Neural cell (in vitro differentiated cells): ENCODE data around the gene HPRT1. TPM values are rescaled to one million over a fixed set of nuclear protein-coding genes. Genes with fewer than 3 reads are reported as not detected.

Source experiments
- H2AFZ ChIP-seq: fragments of 200-600, 300-800 bp; sonication (generic), shearing (Covaris generic); 2 replicates; pipeline ENCODE4 v1.6.0; 2014; ENCODE audit warnings: low read depth, mild to moderate bottlenecking, antibody characterized with exemption, low read length, moderate library complexity
- H3F3A ChIP-seq: fragments of 200-600 bp; shearing (Covaris generic); 2 replicates; pipeline ENCODE4 v1.6.1; 2016; ENCODE audit warnings: mild to moderate bottlenecking, moderate library complexity, mixed read lengths, antibody characterized with exemption, low read length; ENCODE audit not compliant: insufficient read depth, poor library complexity, severe bottlenecking
- H3K27ac ChIP-seq: fragments of 200-600, 300-800 bp; sonication (generic), shearing (Covaris generic); 2 replicates; pipeline ENCODE4 v1.5.1; 2014; ENCODE audit warnings: mild to moderate bottlenecking, low read length, moderate library complexity
- H3K27me3 ChIP-seq: fragments of 300-800, 200-600 bp; sonication (generic), shearing (Covaris generic); 2 replicates; pipeline ENCODE4 v1.6.0; 2014; ENCODE audit warnings: mild to moderate bottlenecking, low read depth, low read length, moderate library complexity; ENCODE audit not compliant: insufficient read depth
- H3K36me3 ChIP-seq: fragments of 300-800, 200-600 bp; sonication (generic), shearing (Covaris generic); 2 replicates; pipeline ENCODE4 v1.5.1; 2014; ENCODE audit warnings: mild to moderate bottlenecking, antibody characterized with exemption, low read length, moderate library complexity; ENCODE audit not compliant: insufficient read depth
- H3K4me2 ChIP-seq: fragments of 300-800, 200-600 bp; sonication (generic), shearing (Covaris generic); 2 replicates; pipeline ENCODE4 v1.6.0; 2014; ENCODE audit warnings: mild to moderate bottlenecking, low read length
- H3K4me3 ChIP-seq: fragments of 300-800, 200-600 bp; sonication (generic), shearing (Covaris generic); 2 replicates; pipeline ENCODE4 v1.5.1; 2014; ENCODE audit warnings: mild to moderate bottlenecking, low read length, moderate library complexity
- H3K79me2 ChIP-seq: fragments of 200-600 bp; shearing (Covaris generic); replicated peaks from 2 replicates; pipeline ENCODE4 v1.6.0; 2014; ENCODE audit warnings: mild to moderate bottlenecking, low read length, moderate library complexity; ENCODE audit not compliant: insufficient read depth
- H3K9ac ChIP-seq: fragments of 300-800, 200-600 bp; sonication (generic), shearing (Covaris generic); 2 replicates; pipeline ENCODE4 v1.6.1; 2016; ENCODE audit warnings: mild to moderate bottlenecking, low read length, mixed read lengths
- H3K9me2 ChIP-seq: fragments of 200-600 bp; shearing (Covaris generic); 2 replicates; pipeline ENCODE4 v1.6.1; 2016; ENCODE audit warnings: mild to moderate bottlenecking, low read length, mixed read lengths; ENCODE audit not compliant: insufficient read depth
- H3K9me3 ChIP-seq: fragments of 200-600, 300-800 bp; sonication (generic), shearing (Covaris generic); 2 replicates; pipeline ENCODE4 v1.6.1; 2016; ENCODE audit warnings: mild to moderate bottlenecking, mixed run types, low read length, moderate library complexity, mixed read lengths
- H4K20me1 ChIP-seq: fragments of 200-600 bp; shearing (Covaris generic); 2 replicates; pipeline ENCODE4 v1.6.1; 2016; ENCODE audit warnings: mild to moderate bottlenecking, mixed run types; ENCODE audit not compliant: insufficient read depth
- EP300 ChIP-seq: fragments of 450-650 bp; conservative IDR thresholded peaks from 2 replicates; pipeline ENCODE4 v1.6.1; 2014; ENCODE audit warnings: antibody characterized with exemption, mild to moderate bottlenecking, moderate library complexity; ENCODE audit not compliant: poor library complexity, severe bottlenecking
- EZH2 ChIP-seq: fragments of 200-600, 300-800 bp; shearing (Covaris generic), sonication (generic); IDR thresholded peaks from 2 replicates; pipeline ENCODE4 v1.6.1; 2014; ENCODE audit warnings: antibody characterized with exemption, low read length, borderline replicate concordance, mild to moderate bottlenecking; ENCODE audit not compliant: insufficient read depth, poor library complexity, severe bottlenecking
- MXI1 ChIP-seq: fragments of 450-650 bp; conservative IDR thresholded peaks from 2 replicates; pipeline ENCODE4 v1.6.1; 2014; ENCODE audit warnings: antibody characterized with exemption, mild to moderate bottlenecking; ENCODE audit not compliant: poor library complexity, severe bottlenecking
- POLR2AphosphoS5 ChIP-seq: IDR thresholded peaks from 2 replicates; pipeline ENCODE4 v1.6.1; 2012
- RAD21 ChIP-seq: fragments of 450-650 bp; conservative IDR thresholded peaks from 2 replicates; pipeline ENCODE4 v1.6.1; 2014; ENCODE audit warnings: antibody characterized with exemption, mild to moderate bottlenecking, moderate library complexity
- SMC3 ChIP-seq: fragments of 450-650 bp; conservative IDR thresholded peaks from 2 replicates; pipeline ENCODE4 v1.6.1; 2014; ENCODE audit warnings: antibody characterized with exemption, mild to moderate bottlenecking, moderate library complexity; ENCODE audit not compliant: poor library complexity
- TAF1 ChIP-seq: IDR thresholded peaks from 2 replicates; pipeline ENCODE4 v1.6.1; 2012; ENCODE audit warnings: low read depth
- polyA plus RNA-seq: library from polyadenylated mRNA; depleted of rRNA; stranded (reverse); fragments of >200 nt; gene quantifications from 2 replicates; pipeline ENCODE4 v1.2.3, GENCODE V29; 2014
- TF ChIP-seq, protein P1 (sequence below): fragments of 450-650 bp; IDR thresholded peaks from 2 replicates; pipeline ENCODE4 v1.5.1; 2014; ENCODE audit warnings: antibody characterized with exemption, mild to moderate bottlenecking, moderate library complexity; ENCODE audit not compliant: poor library complexity, severe bottlenecking
- TF ChIP-seq, protein P2 (sequence below): IDR thresholded peaks from 2 replicates; pipeline ENCODE4 v1.6.1; 2012; ENCODE audit warnings: borderline replicate concordance

Gene HPRT1
- polyA plus RNA-seq, 1 donor from 2014 or later, result 10.1 TPM

DNA sequence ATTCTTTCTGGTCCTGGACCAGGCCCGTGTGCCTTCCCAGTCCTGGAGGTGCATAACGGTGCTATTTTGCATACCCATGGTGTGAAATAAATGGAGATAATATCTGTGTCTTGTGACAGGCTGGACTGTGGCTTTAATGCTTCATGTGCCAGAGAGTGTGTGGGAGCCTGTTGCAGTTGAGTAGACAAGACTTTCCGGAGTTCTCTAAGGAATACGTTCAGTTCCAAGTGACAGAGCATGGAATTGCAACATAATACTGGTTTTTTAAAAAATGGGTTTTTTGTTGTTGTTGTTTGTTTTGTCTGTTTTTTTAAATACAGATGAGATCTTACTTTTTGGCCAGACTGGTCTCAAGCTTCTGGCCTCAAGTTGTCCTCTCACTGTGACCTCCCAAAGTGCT, 74.0 kb downstream of the HPRT1 start:
- H2AFZ ChIP-seq, result no peak overlapping the region
- H3K79me2 ChIP-seq, result no peaks in the 10 kb centered on the region
- H4K20me1 ChIP-seq, result no peaks in the 10 kb centered on the region
- TF ChIP-seq MXI1 (no peak), POLR2AphosphoS5 (no peak)
- TF ChIP-seq, protein P1, sequence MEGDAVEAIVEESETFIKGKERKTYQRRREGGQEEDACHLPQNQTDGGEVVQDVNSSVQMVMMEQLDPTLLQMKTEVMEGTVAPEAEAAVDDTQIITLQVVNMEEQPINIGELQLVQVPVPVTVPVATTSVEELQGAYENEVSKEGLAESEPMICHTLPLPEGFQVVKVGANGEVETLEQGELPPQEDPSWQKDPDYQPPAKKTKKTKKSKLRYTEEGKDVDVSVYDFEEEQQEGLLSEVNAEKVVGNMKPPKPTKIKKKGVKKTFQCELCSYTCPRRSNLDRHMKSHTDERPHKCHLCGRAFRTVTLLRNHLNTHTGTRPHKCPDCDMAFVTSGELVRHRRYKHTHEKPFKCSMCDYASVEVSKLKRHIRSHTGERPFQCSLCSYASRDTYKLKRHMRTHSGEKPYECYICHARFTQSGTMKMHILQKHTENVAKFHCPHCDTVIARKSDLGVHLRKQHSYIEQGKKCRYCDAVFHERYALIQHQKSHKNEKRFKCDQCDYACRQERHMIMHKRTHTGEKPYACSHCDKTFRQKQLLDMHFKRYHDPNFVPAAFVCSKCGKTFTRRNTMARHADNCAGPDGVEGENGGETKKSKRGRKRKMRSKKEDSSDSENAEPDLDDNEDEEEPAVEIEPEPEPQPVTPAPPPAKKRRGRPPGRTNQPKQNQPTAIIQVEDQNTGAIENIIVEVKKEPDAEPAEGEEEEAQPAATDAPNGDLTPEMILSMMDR, result no peak
- H3F3A ChIP-seq, result no peaks in the 10 kb centered on the region
- H3K9me2 ChIP-seq, result no peaks in the 10 kb centered on the region
- no peak overlapping the region for H3K9ac ChIP-seq
- H3K27me3 ChIP-seq, result no peaks in the 10 kb centered on the region
- H3K9me3 ChIP-seq, result no peaks in the 10 kb centered on the region
- no peak overlapping the region for H3K27ac ChIP-seq
- no peaks in the 10 kb centered on the region for H3K36me3 ChIP-seq
- H3K4me3 ChIP-seq, result no peak overlapping the region
- H3K4me2 ChIP-seq, result no peak overlapping the region

DNA sequence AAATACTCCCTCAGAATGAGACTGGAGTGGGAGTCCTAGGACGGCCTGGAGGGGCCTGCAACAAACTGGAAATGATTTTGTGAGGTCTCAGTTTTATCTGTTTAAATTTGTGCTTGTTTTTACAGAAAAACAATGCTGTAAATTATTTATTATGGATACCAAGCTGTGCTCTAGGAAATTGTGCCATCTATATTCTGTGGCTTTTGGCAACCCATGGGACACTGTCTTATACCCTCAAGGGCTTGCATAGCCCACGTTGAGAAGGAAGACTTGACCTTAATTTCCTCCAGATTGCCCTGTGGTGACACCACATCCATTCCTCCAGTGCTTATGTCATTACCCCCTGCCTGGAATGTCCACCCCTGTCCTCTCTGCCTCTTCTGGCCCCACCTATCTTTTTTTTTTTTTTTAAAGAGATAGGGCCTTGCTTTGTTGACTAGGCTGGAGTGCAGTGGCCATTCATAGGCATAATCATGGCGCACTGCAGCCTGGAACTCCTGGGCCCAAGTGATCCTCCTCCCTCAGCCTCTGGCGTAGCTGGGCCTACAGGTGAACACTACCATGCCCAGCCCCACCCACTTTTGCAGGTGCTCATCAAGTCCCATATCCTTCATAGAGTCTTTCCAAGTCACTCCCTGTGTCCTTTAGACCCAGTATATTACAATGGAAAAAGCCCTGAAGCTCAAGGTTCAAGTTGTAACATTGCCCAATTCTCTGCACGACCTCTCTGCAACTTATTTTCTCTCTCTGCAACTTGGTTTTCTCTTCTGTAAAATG, 77.4 kb downstream of the HPRT1 start:
- Histone ChIP-seq H4K20me1 (no peaks in the 10 kb centered on the region), H3K9me3 (no peaks in the 10 kb centered on the region), H3K27me3 (no peaks in the 10 kb centered on the region), H3F3A (no peaks in the 10 kb centered on the region), H3K9me2 (no peaks in the 10 kb centered on the region), H3K36me3 (no peaks in the 10 kb centered on the region), H3K9ac (no peak overlapping the region), H3K79me2 (no peaks in the 10 kb centered on the region), H3K27ac (no peak overlapping the region), H3K4me2 (no peak overlapping the region), H3K4me3 (no peak overlapping the region), H2AFZ (no peak overlapping the region)
- TF ChIP-seq POLR2AphosphoS5, result no peak

DNA sequence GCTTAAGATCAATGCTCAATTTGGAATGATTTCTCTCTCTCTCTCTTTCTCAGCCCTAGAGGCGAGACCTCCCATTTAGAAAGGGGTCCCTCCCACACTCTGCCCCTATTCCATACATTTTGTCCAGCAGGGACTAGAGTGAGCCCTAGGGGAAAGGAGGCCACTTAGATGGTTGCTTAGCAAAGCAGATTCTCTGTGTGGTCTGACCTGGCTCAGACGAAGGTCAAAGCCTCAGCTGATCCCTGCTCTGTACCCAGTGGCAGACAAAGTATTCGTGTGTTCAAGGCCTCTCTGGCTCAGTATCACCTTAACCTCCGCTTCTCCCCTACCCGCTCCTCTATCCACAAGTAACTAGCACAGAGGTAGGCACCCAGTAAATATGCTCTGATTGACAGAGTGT, 78.4 kb downstream of the HPRT1 start:
- Histone ChIP-seq H3F3A (no peaks in the 10 kb centered on the region), H3K9me3 (no peaks in the 10 kb centered on the region), H2AFZ (no peak overlapping the region), H4K20me1 (no peaks in the 10 kb centered on the region), H3K36me3 (no peaks in the 10 kb centered on the region), H3K27me3 (no peaks in the 10 kb centered on the region), H3K9me2 (no peaks in the 10 kb centered on the region), H3K79me2 (no peaks in the 10 kb centered on the region), H3K4me3 (no peak overlapping the region), H3K27ac (no peak overlapping the region), H3K9ac (no peak overlapping the region), H3K4me2 (no peak overlapping the region)
- TF ChIP-seq EP300 (no peak), RAD21 (no peak), EZH2 (no peak), SMC3 (no peak), MXI1 (no peak), POLR2AphosphoS5 (no peak), TAF1 (no peak)
- TF ChIP-seq, protein P2, sequence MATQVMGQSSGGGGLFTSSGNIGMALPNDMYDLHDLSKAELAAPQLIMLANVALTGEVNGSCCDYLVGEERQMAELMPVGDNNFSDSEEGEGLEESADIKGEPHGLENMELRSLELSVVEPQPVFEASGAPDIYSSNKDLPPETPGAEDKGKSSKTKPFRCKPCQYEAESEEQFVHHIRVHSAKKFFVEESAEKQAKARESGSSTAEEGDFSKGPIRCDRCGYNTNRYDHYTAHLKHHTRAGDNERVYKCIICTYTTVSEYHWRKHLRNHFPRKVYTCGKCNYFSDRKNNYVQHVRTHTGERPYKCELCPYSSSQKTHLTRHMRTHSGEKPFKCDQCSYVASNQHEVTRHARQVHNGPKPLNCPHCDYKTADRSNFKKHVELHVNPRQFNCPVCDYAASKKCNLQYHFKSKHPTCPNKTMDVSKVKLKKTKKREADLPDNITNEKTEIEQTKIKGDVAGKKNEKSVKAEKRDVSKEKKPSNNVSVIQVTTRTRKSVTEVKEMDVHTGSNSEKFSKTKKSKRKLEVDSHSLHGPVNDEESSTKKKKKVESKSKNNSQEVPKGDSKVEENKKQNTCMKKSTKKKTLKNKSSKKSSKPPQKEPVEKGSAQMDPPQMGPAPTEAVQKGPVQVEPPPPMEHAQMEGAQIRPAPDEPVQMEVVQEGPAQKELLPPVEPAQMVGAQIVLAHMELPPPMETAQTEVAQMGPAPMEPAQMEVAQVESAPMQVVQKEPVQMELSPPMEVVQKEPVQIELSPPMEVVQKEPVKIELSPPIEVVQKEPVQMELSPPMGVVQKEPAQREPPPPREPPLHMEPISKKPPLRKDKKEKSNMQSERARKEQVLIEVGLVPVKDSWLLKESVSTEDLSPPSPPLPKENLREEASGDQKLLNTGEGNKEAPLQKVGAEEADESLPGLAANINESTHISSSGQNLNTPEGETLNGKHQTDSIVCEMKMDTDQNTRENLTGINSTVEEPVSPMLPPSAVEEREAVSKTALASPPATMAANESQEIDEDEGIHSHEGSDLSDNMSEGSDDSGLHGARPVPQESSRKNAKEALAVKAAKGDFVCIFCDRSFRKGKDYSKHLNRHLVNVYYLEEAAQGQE, result no peak
- TF ChIP-seq, protein P1, result no peak
